Measurements from ENCODE around the gene TMEM255B.

The TMEM255B gene

GRCh38 chr13:113839536-113840204, 80.6 kb downstream of the TMEM255B start:
- DNase-seq = no peak

- DNase-seq = no peak
Observed at GRCh38 chr13:113840541-113841352, 81.7 kb downstream of the TMEM255B start.

GRCh38 chr13:113841353-113841650, 82.3 kb downstream of the TMEM255B start:
- no peak for DNase-seq

- DNase-seq = no peak
Observed at GRCh38 chr13:113842336-113843062, 83.5 kb downstream of the TMEM255B start.

GRCh38 chr13:113843063-113843654, 84.1 kb downstream of the TMEM255B start:
- no peak for DNase-seq

- DNase-seq = peak; percentile 9 to 35
Observed at GRCh38 chr13:113843864-113844556, 85.0 kb downstream of the TMEM255B start.

- DNase-seq = no peak
Observed at GRCh38 chr13:113845055-113845454, 86.0 kb downstream of the TMEM255B start.

GRCh38 chr13:113845723-113846635, 87.0 kb downstream of the TMEM255B start:
- DNase-seq = no peak

- no peak for DNase-seq
Observed at GRCh38 chr13:113846636-113847318, 87.8 kb downstream of the TMEM255B start.

- no peak for DNase-seq
Observed at GRCh38 chr13:113848020-113848419, 89.0 kb downstream of the TMEM255B start.

GRCh38 chr13:113848431-113849260, 89.6 kb downstream of the TMEM255B start:
- no peak for DNase-seq

- DNase-seq = no peak
Observed at GRCh38 chr13:113849546-113849945, 90.5 kb downstream of the TMEM255B start.

GRCh38 chr13:113849981-113850721, 91.1 kb downstream of the TMEM255B start:
- no peak for DNase-seq

GRCh38 chr13:113850722-113851479, 91.9 kb downstream of the TMEM255B start:
- DNase-seq = no peak

GRCh38 chr13:113851480-113851803, 92.4 kb downstream of the TMEM255B start:
- no peak for DNase-seq

GRCh38 chr13:113851826-113852535, 93.0 kb downstream of the TMEM255B start:
- no peak for DNase-seq

- no peak for DNase-seq
Observed at GRCh38 chr13:113852536-113853517, 93.8 kb downstream of the TMEM255B start.

All from inflammatory macrophage treated with lipopolysaccharide for 1 hour (primary cell).